Caco-2 (cell line): Measurements from ENCODE around the gene PCSK5. TPM values are rescaled to one million over a fixed set of nuclear protein-coding genes. Genes with fewer than 3 reads are reported as not detected.

ENCODE experiments used
- BruUV-seq: library from RNA; stranded (reverse); fragments of 400-500 nt; replicated peaks from 2 replicates; lab custom pipeline; 2021; lab: Mats Ljungman, UMichigan
- CTCF ChIA-PET: fragments of 300-600 bp; sonication (Branson Sonifier 250); formaldehyde crosslinking; loops from one replicate; lab custom pipeline; 2022; ENCODE audit warnings: antibody characterized with exemption; lab: Charles Lee
- POLR2A ChIA-PET: fragments of 300-600 bp; sonication (Branson Sonifier 250); formaldehyde crosslinking; loops from one replicate; lab custom pipeline; 2022; ENCODE audit warnings: antibody characterized with exemption; lab: Charles Lee
- DNase-seq, 2 experiments: peaks; one replicate each; pipeline versions ENCODE4 v3.0.0 to v3.0.0-alpha.2; 2020 to 2022
- H3K27me3 ChIP-seq: replicated peaks from 2 replicates; pipeline ENCODE4 v1.6.0; 2011; ENCODE audit warnings: low read length; ENCODE audit not compliant: control insufficient read depth, insufficient read depth
- H3K36me3 ChIP-seq: 2 replicates; pipeline ENCODE4 v1.5.1; 2011; ENCODE audit warnings: low read length; ENCODE audit not compliant: control insufficient read depth, insufficient read depth
- H3K4me1 ChIP-seq: fragments of 250-450 bp; sonication (Bioruptor Pico); 2 replicates; pipeline ENCODE4 v1.5.1; 2020; ENCODE audit warnings: mild to moderate bottlenecking
- H3K4me3 ChIP-seq: 2 replicates; pipeline ENCODE4 v1.5.1; 2011; ENCODE audit warnings: low read depth, mild to moderate bottlenecking, control low read depth, low read length
- H3K9me3 ChIP-seq: fragments of 250-450 bp; sonication (Bioruptor Pico); 2 replicates; pipeline ENCODE4 v1.5.1; 2020; ENCODE audit warnings: mild to moderate bottlenecking, moderate library complexity
- H3K27ac Mint-ChIP-seq: one replicate; pipeline ENCODE4 v1.8.0; 2022; ENCODE audit warnings: mixed read lengths; ENCODE audit not compliant: unreplicated experiment
- H3K27me3 Mint-ChIP-seq: one replicate; pipeline ENCODE4 v1.8.0; 2022; ENCODE audit warnings: mixed read lengths; ENCODE audit not compliant: insufficient read depth, unreplicated experiment
- H3K36me3 Mint-ChIP-seq: one replicate; pipeline ENCODE4 v1.8.0; 2022; ENCODE audit warnings: mild to moderate bottlenecking, mixed read lengths; ENCODE audit not compliant: insufficient read depth, unreplicated experiment
- H3K4me1 Mint-ChIP-seq: one replicate; pipeline ENCODE4 v1.8.0; 2022; ENCODE audit warnings: low read depth, mixed read lengths; ENCODE audit not compliant: unreplicated experiment
- H3K4me3 Mint-ChIP-seq: one replicate; pipeline ENCODE4 v1.8.0; 2022; ENCODE audit warnings: mild to moderate bottlenecking, moderate library complexity, mixed read lengths; ENCODE audit not compliant: unreplicated experiment
- H3K9me3 Mint-ChIP-seq: one replicate; pipeline ENCODE4 v1.8.0; 2022; ENCODE audit warnings: mixed read lengths; ENCODE audit not compliant: unreplicated experiment
- intact Hi-C: fragments of 100-400 bp; cut with micrococcal nuclease; formaldehyde crosslinking; loops from one replicate; pipeline ENCODE4 v1.10.0; 2022; ENCODE audit not compliant: unreplicated experiment
- total RNA-seq: library from RNA; stranded (reverse); gene quantifications from 2 replicates; pipeline ENCODE4 v1.2.3, GENCODE V29; 2022
- TF ChIP-seq, protein P1 (sequence below), 2 experiments: fragments of 200-600 bp in 1 of 2; IDR thresholded peaks; 1 replicate in 1 of 2; 2 replicates in 1 of 2; pipeline versions ENCODE4 v1.5.1 to v1.8.0; 2011 to 2022; ENCODE audit warnings: antibody characterized with exemption in 1 of 2, control low read depth in 1 of 2, inconsistent platforms in 1 of 2, low read depth in 1 of 2, low read length in 1 of 2, mild to moderate bottlenecking in 1 of 2, moderate library complexity in 1 of 2; ENCODE audit not compliant: insufficient read depth in 1 of 2, severe bottlenecking in 1 of 2, unreplicated experiment in 1 of 2

The PCSK5 gene
- total RNA-seq, 1 experiment from 2014 or later = 10.9 TPM

DNA sequence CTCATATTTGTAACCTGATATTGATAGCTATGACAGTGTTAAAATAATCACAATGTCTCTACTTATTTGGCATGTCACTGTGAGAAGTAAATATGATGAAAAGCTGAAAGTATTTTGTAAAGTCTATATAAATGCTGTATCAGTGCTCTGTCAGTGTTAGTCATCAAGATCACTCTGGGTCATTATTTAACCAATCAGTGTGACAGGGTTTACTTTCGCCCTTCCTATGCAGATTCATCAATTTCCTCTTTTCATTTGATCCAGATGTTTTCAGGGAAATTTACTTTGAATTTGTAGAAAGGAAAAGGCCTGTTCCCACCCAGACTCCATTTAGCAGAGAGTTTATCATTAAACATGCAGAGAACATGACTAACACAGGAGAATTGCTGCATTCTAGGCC, 9.9 kb upstream of the PCSK5 start:
- Mint-ChIP-seq H3K4me1 (no peaks in the 10 kb centered on the region), H3K27me3 (no peaks in the 10 kb centered on the region), H3K27ac (no peak overlapping the region), H3K9me3 (no peaks in the 10 kb centered on the region), H3K36me3 (no peaks in the 10 kb centered on the region), H3K4me3 (no peak overlapping the region)
- BruUV-seq = no TSS peak
- H3K4me1 ChIP-seq = no peaks in the 10 kb centered on the region
- TF ChIP-seq, protein P1, sequence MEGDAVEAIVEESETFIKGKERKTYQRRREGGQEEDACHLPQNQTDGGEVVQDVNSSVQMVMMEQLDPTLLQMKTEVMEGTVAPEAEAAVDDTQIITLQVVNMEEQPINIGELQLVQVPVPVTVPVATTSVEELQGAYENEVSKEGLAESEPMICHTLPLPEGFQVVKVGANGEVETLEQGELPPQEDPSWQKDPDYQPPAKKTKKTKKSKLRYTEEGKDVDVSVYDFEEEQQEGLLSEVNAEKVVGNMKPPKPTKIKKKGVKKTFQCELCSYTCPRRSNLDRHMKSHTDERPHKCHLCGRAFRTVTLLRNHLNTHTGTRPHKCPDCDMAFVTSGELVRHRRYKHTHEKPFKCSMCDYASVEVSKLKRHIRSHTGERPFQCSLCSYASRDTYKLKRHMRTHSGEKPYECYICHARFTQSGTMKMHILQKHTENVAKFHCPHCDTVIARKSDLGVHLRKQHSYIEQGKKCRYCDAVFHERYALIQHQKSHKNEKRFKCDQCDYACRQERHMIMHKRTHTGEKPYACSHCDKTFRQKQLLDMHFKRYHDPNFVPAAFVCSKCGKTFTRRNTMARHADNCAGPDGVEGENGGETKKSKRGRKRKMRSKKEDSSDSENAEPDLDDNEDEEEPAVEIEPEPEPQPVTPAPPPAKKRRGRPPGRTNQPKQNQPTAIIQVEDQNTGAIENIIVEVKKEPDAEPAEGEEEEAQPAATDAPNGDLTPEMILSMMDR (IDR thresholded peaks at IDR 0.05; ENCODE audit: insufficient read depth in 1 of 2, low read depth in 1 of 2, low read length in 1 of 2, severe bottlenecking in 1 of 2, unreplicated experiment in 1 of 2) = no peak
- intact Hi-C loops = no loop called here
- no peaks in the 10 kb centered on the region for H3K27me3 ChIP-seq
- H3K9me3 ChIP-seq = no peaks in the 10 kb centered on the region
- H3K4me3 ChIP-seq = no peak overlapping the region
- ChIA-PET CTCF (no interaction called here), POLR2A (no interaction called here)
- no peak for DNase-seq
- H3K36me3 ChIP-seq = no peaks in the 10 kb centered on the region

- POLR2A ChIA-PET = no interaction called here
- H3K27ac Mint-ChIP-seq = no peak overlapping the region
- TF ChIP-seq, protein P1 (IDR thresholded peaks at IDR 0.05; ENCODE audit: insufficient read depth in 1 of 2, low read depth in 1 of 2, low read length in 1 of 2, severe bottlenecking in 1 of 2, unreplicated experiment in 1 of 2) = no peak
- no peaks in the 10 kb centered on the region for H3K27me3 Mint-ChIP-seq
- no peaks in the 10 kb centered on the region for H3K27me3 ChIP-seq
- H3K4me3 Mint-ChIP-seq = no peak overlapping the region
- BruUV-seq = no TSS peak
- intact Hi-C loops = no loop called here
- H3K4me1 Mint-ChIP-seq = no peaks in the 10 kb centered on the region
- DNase-seq = no peak
- no peaks in the 10 kb centered on the region for H3K36me3 Mint-ChIP-seq
- H3K4me1 ChIP-seq = no peaks in the 10 kb centered on the region
- H3K4me3 ChIP-seq = no peak overlapping the region
- no peaks in the 10 kb centered on the region for H3K9me3 Mint-ChIP-seq
- CTCF ChIA-PET = no interaction called here
- no peaks in the 10 kb centered on the region for H3K36me3 ChIP-seq
- no peaks in the 10 kb centered on the region for H3K9me3 ChIP-seq
Measured at GRCh38 chr9:75881761-75882160, 8.7 kb upstream of the PCSK5 start.

DNA sequence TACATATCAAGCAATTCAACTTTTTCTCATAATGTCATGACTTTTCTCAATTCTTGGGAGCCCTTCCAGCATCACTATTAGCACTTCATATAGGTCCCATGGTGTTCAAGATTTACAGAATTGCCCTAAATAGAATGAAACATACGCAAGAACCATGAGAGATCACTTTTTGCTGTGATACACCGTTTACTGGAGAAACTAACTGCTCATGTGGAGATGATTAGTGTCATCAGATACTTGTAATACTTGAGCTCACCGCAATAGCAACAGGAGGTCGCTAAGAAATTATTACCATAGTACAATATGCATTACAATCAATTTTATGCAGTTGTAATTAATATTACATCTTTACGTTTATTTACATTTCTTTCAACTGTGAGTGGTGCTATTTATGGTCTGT, 4.8 kb upstream of the PCSK5 start:
- Mint-ChIP-seq H3K4me1 (no peaks in the 10 kb centered on the region), H3K36me3 (no peaks in the 10 kb centered on the region), H3K27me3 (no peaks in the 10 kb centered on the region), H3K27ac (no peak overlapping the region), H3K4me3 (no peak overlapping the region), H3K9me3 (no peaks in the 10 kb centered on the region)
- Histone ChIP-seq H3K4me1 (no peaks in the 10 kb centered on the region), H3K27me3 (no peaks in the 10 kb centered on the region), H3K4me3 (no peak overlapping the region), H3K36me3 (no peaks in the 10 kb centered on the region), H3K9me3 (no peaks in the 10 kb centered on the region)
- POLR2A ChIA-PET = no interaction called here
- no peak for DNase-seq
- TF ChIP-seq, protein P1 (IDR thresholded peaks at IDR 0.05; ENCODE audit: insufficient read depth in 1 of 2, low read depth in 1 of 2, low read length in 1 of 2, severe bottlenecking in 1 of 2, unreplicated experiment in 1 of 2) = no peak
- intact Hi-C loops = no loop called here
- BruUV-seq = no TSS peak
- CTCF ChIA-PET = no interaction called here
